Stimulated activated CD8-positive, alpha-beta memory T cell treated with anti-CD3 and anti-CD28 coated beads, Interleukin-2, amount 100 ng/mL, for 48 hours (primary cell): ENCODE results near the gene WDR7.
A peak's percentile ranks its signal among the peaks of the same experiment; 100 is the strongest.

Source experiments
- DNase-seq, 2 donors: peaks; one replicate each; pipeline ENCODE4 v3.0.0-alpha.2; 2020; ENCODE audit warnings: low read depth in 2 of 2

The WDR7 gene

GRCh38 chr18:56650944-56651770, at the start of gene WDR7:
Gene WDR7 (plus strand): TSS chr18:56651359. CDS start chr18:56672516, 21,157 bp downstream.
- peak; percentile 87 for DNase-seq

- no peak for DNase-seq
Measured at GRCh38 chr18:56606618-56607017, 44.5 kb upstream of the WDR7 start.

- DNase-seq = no peak
Measured at GRCh38 chr18:56615738-56616520, 35.2 kb upstream of the WDR7 start.

- no peak for DNase-seq
Measured at GRCh38 chr18:56627991-56628390, 23.2 kb upstream of the WDR7 start.

GRCh38 chr18:56632070-56633022, 18.8 kb upstream of the WDR7 start:
- no peak for DNase-seq

- DNase-seq = no peak
Measured at GRCh38 chr18:56635007-56635406, 16.2 kb upstream of the WDR7 start.

- DNase-seq = no peak
Measured at GRCh38 chr18:56637176-56637575, 14.0 kb upstream of the WDR7 start.

- peak in 1 of 2 donors; percentile 5 for DNase-seq
Measured at GRCh38 chr18:56637711-56638231, 13.4 kb upstream of the WDR7 start.

GRCh38 chr18:56638232-56639103, 12.7 kb upstream of the WDR7 start, which contains the start of gene TXNL1:
Gene TXNL1 (minus strand): TSS chr18:56638592. CDS start chr18:56638440, 152 bp downstream.
- DNase-seq = peak; percentile 99

GRCh38 chr18:56639104-56639381, 12.1 kb upstream of the WDR7 start:
- no peak for DNase-seq

GRCh38 chr18:56639571-56639970, 11.6 kb upstream of the WDR7 start:
- DNase-seq = no peak

GRCh38 chr18:56641714-56642337, 9.3 kb upstream of the WDR7 start:
- DNase-seq = no peak

- no peak for DNase-seq
Measured at GRCh38 chr18:56643381-56643780, 7.8 kb upstream of the WDR7 start.

GRCh38 chr18:56645415-56646016, 5.6 kb upstream of the WDR7 start:
- DNase-seq = no peak

- no peak for DNase-seq
Measured at GRCh38 chr18:56647071-56647470, 4.1 kb upstream of the WDR7 start.

GRCh38 chr18:56647951-56648893, 2.9 kb upstream of the WDR7 start:
- no peak for DNase-seq

GRCh38 chr18:56649996-56650395, 1.2 kb upstream of the WDR7 start:
- DNase-seq = no peak

GRCh38 chr18:56651771-56652092, 573 bp downstream of the WDR7 start:
- no peak for DNase-seq

- DNase-seq = no peak
Measured at GRCh38 chr18:56652802-56653201, 1.6 kb downstream of the WDR7 start.
